ENCODE results near the gene KMT2A. TPM values are rescaled to one million over a fixed set of nuclear protein-coding genes. Genes with fewer than 3 reads are reported as not detected.
A peak's percentile ranks its signal among the peaks of the same experiment; 100 is the strongest.

The KMT2A gene
- total and polyA plus RNA-seq, 9 donors = 20.9 to 32.0 (median 26.4) TPM

- Histone ChIP-seq H3K36me3 (ENCODE audit: control insufficient read depth, insufficient read depth, low read length) (peaks cover 61% of the 10 kb centered on the region), H3K4me1 (ENCODE audit: control insufficient read depth, insufficient read depth, low read length) (peaks cover 39% of the 10 kb centered on the region), H3K27ac (ENCODE audit: low read length) (peak overlapping the region; percentile 82), H3K27me3 (ENCODE audit: control insufficient read depth, insufficient read depth, low read length) (no peaks in the 10 kb centered on the region), H3K4me3 (ENCODE audit: low read length) (no peak overlapping the region), H3K9me3 (replicated peaks; ENCODE audit: control insufficient read depth, low read depth, low read length) (no peaks in the 10 kb centered on the region)
- no peak for DNase-seq
Observed at GRCh38 chr11:118524356-118524755, 88.1 kb downstream of the KMT2A start.

DNA sequence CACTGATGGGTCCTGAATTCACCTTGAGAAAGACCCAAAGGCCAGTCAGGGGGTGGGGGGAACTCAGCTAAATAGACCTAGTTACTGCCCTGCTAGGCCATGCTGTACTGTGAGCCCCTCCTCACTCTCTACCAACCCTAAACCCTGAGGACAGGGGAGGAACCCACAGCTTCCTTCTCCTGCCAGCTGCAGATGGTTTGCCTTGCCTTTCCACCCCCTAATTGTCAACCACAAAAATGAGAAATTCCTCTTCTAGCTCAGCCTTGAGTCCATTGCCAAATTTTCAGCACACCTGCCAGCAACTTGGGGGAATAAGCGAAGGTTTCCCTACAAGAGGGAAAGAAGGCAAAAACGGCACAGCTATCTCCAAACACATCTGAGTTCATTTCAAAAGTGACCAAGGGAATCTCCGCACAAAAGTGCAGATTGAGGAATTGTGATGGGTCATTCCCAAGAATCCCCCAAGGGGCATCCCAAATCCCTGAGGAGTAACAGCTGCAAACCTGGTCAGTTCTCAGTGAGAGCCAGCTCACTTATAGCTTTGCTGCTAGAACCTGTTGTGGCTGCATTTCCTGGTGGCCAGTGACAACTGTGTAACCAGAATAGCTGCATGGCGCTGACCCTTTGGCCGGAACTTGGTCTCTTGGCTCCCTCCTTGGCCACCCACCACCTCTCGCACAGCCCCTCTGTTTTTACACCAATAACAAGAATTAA lies 88.6 kb downstream of the KMT2A start:
- DNase-seq = peak; percentile 49
- Histone ChIP-seq H3K36me3 (ENCODE audit: control insufficient read depth, insufficient read depth, low read length) (peaks cover 56% of the 10 kb centered on the region), H3K4me3 (ENCODE audit: low read length) (no peak overlapping the region), H3K27ac (ENCODE audit: low read length) (peak overlapping the region; percentile 82), H3K9me3 (replicated peaks; ENCODE audit: control insufficient read depth, low read depth, low read length) (no peaks in the 10 kb centered on the region), H3K27me3 (ENCODE audit: control insufficient read depth, insufficient read depth, low read length) (peaks cover 2% of the 10 kb centered on the region), H3K4me1 (ENCODE audit: control insufficient read depth, insufficient read depth, low read length) (peaks cover 45% of the 10 kb centered on the region)
- 85% methylated on average over 4 of the region's 6 CpGs for WGBS (ENCODE audit: insufficient coverage)

GRCh38 chr11:118526688-118527087 lies 90.4 kb downstream of the KMT2A start:
- Histone ChIP-seq H3K9me3 (replicated peaks; ENCODE audit: control insufficient read depth, low read depth, low read length) (no peaks in the 10 kb centered on the region), H3K4me3 (ENCODE audit: low read length) (no peak overlapping the region), H3K27me3 (ENCODE audit: control insufficient read depth, insufficient read depth, low read length) (peaks cover 2% of the 10 kb centered on the region), H3K4me1 (ENCODE audit: control insufficient read depth, insufficient read depth, low read length) (peaks cover 54% of the 10 kb centered on the region), H3K36me3 (ENCODE audit: control insufficient read depth, insufficient read depth, low read length) (peaks cover 39% of the 10 kb centered on the region), H3K27ac (ENCODE audit: low read length) (no peak overlapping the region)
- WGBS (ENCODE audit: insufficient coverage) = no CpG with 5 or more reads among the region's 2 CpGs
- no peak for DNase-seq

DNA sequence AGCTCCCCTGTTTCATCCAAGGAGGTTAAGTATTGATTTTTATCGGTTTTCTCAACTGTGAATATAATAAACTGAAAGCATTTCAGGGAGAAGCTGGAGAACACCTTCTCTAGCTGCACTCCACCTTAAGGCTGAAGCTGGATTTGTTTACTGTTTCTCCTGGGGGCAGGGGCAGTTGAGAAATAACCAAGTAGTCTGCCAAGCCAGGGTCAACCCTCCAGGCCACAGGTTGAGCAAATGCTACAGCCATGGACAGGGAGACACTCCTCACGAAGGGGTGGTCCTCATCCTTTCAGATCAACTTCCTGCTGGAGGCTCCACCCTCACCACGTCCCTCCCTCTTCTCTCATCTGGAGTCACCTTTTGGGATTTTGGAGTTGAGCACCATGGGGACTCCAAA lies 90.8 kb downstream of the KMT2A start, which contains the start of gene TTC36:
Gene TTC36 (plus strand): TSS at position 366 of the 400 bp plus-strand sequence. CDS start 21 bp downstream, at position 387.
- Histone ChIP-seq H3K27me3 (ENCODE audit: control insufficient read depth, insufficient read depth, low read length) (peaks cover 2% of the 10 kb centered on the region), H3K4me3 (ENCODE audit: low read length) (no peak within 1 kb of the TSS), H3K9me3 (replicated peaks; ENCODE audit: control insufficient read depth, low read depth, low read length) (no peaks in the 10 kb centered on the region), H3K4me1 (ENCODE audit: control insufficient read depth, insufficient read depth, low read length) (peaks cover 54% of the 10 kb centered on the region), H3K36me3 (ENCODE audit: control insufficient read depth, insufficient read depth, low read length) (peaks cover 35% of the 10 kb centered on the region), H3K27ac (ENCODE audit: low read length) (no peak within 1 kb of the TSS)
- WGBS (ENCODE audit: insufficient coverage) = 14% methylated on average over 1 of the region's 3 CpGs
- no peak for DNase-seq

DNA sequence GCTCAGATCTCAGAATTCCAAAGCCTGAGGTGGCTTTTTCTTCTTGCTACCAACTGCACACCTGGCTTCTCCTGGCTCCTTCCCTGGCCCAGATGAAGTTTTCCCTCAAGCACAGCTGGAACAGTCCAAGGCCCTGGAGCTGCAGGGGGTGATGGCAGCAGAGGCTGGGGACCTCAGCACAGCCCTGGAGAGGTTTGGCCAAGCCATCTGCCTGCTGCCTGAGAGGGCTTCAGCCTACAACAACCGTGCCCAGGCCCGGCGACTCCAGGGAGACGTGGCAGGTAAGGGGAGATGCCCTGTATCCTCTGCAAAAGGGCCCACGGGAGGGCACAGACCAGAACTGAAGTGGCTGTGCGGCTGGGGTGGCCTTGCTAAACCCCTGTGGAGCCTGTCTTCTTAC lies 92.2 kb downstream of the KMT2A start:
- Histone ChIP-seq H3K27me3 (ENCODE audit: control insufficient read depth, insufficient read depth, low read length) (peaks cover 2% of the 10 kb centered on the region), H3K9me3 (replicated peaks; ENCODE audit: control insufficient read depth, low read depth, low read length) (no peaks in the 10 kb centered on the region), H3K4me1 (ENCODE audit: control insufficient read depth, insufficient read depth, low read length) (peaks cover 45% of the 10 kb centered on the region), H3K27ac (ENCODE audit: low read length) (no peak overlapping the region), H3K4me3 (ENCODE audit: low read length) (no peak overlapping the region), H3K36me3 (ENCODE audit: control insufficient read depth, insufficient read depth, low read length) (peaks cover 22% of the 10 kb centered on the region)
- WGBS (ENCODE audit: insufficient coverage) = 85% methylated on average over 6 of the region's 6 CpGs
- no peak for DNase-seq

DNA sequence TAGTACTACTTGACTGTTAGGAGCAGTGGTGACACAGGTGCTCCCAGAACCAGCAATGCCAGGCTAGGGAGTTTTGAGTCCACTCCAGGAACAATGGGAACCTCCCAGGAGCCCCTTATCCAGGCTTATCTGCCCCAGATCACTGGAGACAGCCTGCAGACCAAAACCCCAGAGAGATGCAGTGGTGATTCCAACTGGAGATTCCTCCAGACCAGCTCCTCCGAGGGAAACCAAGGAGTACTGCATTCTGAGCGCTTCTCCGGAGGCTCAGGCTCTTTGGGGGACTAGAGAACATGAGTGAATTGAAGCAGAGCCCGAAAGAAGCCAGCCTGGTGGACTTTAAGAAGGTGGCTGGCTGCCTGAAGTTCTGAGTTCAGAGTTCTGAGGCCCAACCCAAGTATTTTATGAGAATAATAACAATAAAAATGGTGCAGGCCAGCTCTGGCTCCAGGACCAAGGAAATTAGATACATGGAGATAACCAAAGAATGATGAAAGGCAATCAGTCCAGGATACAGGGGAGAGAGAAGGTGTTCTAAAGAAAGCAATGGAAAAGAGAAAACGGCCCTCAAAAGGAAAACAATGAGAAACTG lies 93.4 kb downstream of the KMT2A start:
- Histone ChIP-seq H3K4me3 (ENCODE audit: low read length) (peak overlapping the region; percentile 67), H3K9me3 (replicated peaks; ENCODE audit: control insufficient read depth, low read depth, low read length) (no peaks in the 10 kb centered on the region), H3K27ac (ENCODE audit: low read length) (no peak overlapping the region), H3K36me3 (ENCODE audit: control insufficient read depth, insufficient read depth, low read length) (peaks cover 18% of the 10 kb centered on the region), H3K27me3 (ENCODE audit: control insufficient read depth, insufficient read depth, low read length) (peaks cover 2% of the 10 kb centered on the region), H3K4me1 (ENCODE audit: control insufficient read depth, insufficient read depth, low read length) (peaks cover 36% of the 10 kb centered on the region)
- 75% methylated on average over 4 of the region's 5 CpGs for WGBS (ENCODE audit: insufficient coverage)
- no peak for DNase-seq

GRCh38 chr11:118530180-118530682 lies 93.9 kb downstream of the KMT2A start:
- DNase-seq = peak; percentile 51
- peaks cover 30% of the 10 kb centered on the region for H3K4me1 ChIP-seq (ENCODE audit: control insufficient read depth, insufficient read depth, low read length)
- 3% methylated on average over 30 of the region's 31 CpGs for WGBS (ENCODE audit: insufficient coverage)
- no peaks in the 10 kb centered on the region for H3K9me3 ChIP-seq (replicated peaks; ENCODE audit: control insufficient read depth, low read depth, low read length)
- peak overlapping the region; percentile 76 for H3K27ac ChIP-seq (ENCODE audit: low read length)
- peak overlapping the region; percentile 67 for H3K4me3 ChIP-seq (ENCODE audit: low read length)
- peaks cover 2% of the 10 kb centered on the region for H3K27me3 ChIP-seq (ENCODE audit: control insufficient read depth, insufficient read depth, low read length)
- H3K36me3 ChIP-seq (ENCODE audit: control insufficient read depth, insufficient read depth, low read length) = peaks cover 18% of the 10 kb centered on the region

- Histone ChIP-seq H3K27ac (ENCODE audit: low read length) (peak within 1 kb of the TSS; percentile 76), H3K4me3 (ENCODE audit: low read length) (peak within 1 kb of the TSS; percentile 67), H3K36me3 (ENCODE audit: control insufficient read depth, insufficient read depth, low read length) (peaks cover 20% of the 10 kb centered on the region), H3K4me1 (ENCODE audit: control insufficient read depth, insufficient read depth, low read length) (peaks cover 29% of the 10 kb centered on the region), H3K9me3 (replicated peaks; ENCODE audit: control insufficient read depth, low read depth, low read length) (no peaks in the 10 kb centered on the region), H3K27me3 (ENCODE audit: control insufficient read depth, insufficient read depth, low read length) (peaks cover 2% of the 10 kb centered on the region)
- WGBS (ENCODE audit: insufficient coverage) = under 1% methylated on average over 77 of the region's 94 CpGs
- peak; percentile 78 for DNase-seq
Observed at GRCh38 chr11:118530683-118531596, 94.6 kb downstream of the KMT2A start, which contains the start of gene TMEM25. TMEM25 (plus strand) TSS chr11:118531192; CDS start chr11:118531802, 610 bp downstream.

GRCh38 chr11:118531597-118532084 lies 95.3 kb downstream of the KMT2A start:
- Histone ChIP-seq H3K9me3 (replicated peaks; ENCODE audit: control insufficient read depth, low read depth, low read length) (no peaks in the 10 kb centered on the region), H3K4me1 (ENCODE audit: control insufficient read depth, insufficient read depth, low read length) (peaks cover 27% of the 10 kb centered on the region), H3K4me3 (ENCODE audit: low read length) (peak overlapping the region; percentile 67), H3K27ac (ENCODE audit: low read length) (peak overlapping the region; percentile 3), H3K36me3 (ENCODE audit: control insufficient read depth, insufficient read depth, low read length) (peaks cover 20% of the 10 kb centered on the region), H3K27me3 (ENCODE audit: control insufficient read depth, insufficient read depth, low read length) (peaks cover 2% of the 10 kb centered on the region)
- WGBS (ENCODE audit: insufficient coverage) = 14% methylated on average over 9 of the region's 12 CpGs
- DNase-seq = no peak
